ENCODE results near the gene TENT5A. TPM values are rescaled to one million over a fixed set of nuclear protein-coding genes. Genes with fewer than 3 reads are reported as not detected.

TENT5A gene
- total RNA-seq, 4 donors from 2014 or later, result 3.9 to 9.9 (median 7.4) TPM

DNA sequence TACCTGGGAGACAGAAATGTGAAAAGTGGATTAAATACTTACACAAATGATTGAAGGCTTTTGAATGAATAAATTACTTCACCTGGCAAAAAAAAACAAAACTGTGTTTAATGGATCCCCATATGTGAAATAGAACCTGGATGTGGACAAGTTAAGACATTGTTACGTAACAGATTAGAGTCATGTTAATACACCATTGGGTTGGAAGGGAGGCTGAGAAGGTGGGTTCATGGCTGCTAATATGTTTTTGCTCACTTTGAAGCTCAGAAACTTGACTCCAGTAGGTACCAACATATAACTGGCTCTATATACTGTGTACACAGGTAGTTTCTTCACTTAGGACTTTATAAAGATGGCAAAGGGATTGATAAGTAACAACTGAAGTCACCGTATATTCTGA, 21.4 kb upstream of the TENT5A start:
- Histone ChIP-seq H3K36me3 (no peaks in the 10 kb centered on the region), H3K27me3 (no peaks in the 10 kb centered on the region), H3K9me3 (no peaks in the 10 kb centered on the region), H3K4me3 (no peak overlapping the region), H3K27ac (no peak overlapping the region), H3K4me1 (no peaks in the 10 kb centered on the region)
- WGBS, 2 donors, result 94 to 96% methylated on average over 2 of the region's 2 CpGs
- no peak for DNase-seq
- intact Hi-C loops (cut with DNase I), result no loop called here
- TF ChIP-seq, protein P1, sequence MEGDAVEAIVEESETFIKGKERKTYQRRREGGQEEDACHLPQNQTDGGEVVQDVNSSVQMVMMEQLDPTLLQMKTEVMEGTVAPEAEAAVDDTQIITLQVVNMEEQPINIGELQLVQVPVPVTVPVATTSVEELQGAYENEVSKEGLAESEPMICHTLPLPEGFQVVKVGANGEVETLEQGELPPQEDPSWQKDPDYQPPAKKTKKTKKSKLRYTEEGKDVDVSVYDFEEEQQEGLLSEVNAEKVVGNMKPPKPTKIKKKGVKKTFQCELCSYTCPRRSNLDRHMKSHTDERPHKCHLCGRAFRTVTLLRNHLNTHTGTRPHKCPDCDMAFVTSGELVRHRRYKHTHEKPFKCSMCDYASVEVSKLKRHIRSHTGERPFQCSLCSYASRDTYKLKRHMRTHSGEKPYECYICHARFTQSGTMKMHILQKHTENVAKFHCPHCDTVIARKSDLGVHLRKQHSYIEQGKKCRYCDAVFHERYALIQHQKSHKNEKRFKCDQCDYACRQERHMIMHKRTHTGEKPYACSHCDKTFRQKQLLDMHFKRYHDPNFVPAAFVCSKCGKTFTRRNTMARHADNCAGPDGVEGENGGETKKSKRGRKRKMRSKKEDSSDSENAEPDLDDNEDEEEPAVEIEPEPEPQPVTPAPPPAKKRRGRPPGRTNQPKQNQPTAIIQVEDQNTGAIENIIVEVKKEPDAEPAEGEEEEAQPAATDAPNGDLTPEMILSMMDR (IDR thresholded peaks at IDR 0.05), result no peak
- no peak for TF ChIP-seq POLR2A (IDR thresholded peaks at IDR 0.05)

DNA sequence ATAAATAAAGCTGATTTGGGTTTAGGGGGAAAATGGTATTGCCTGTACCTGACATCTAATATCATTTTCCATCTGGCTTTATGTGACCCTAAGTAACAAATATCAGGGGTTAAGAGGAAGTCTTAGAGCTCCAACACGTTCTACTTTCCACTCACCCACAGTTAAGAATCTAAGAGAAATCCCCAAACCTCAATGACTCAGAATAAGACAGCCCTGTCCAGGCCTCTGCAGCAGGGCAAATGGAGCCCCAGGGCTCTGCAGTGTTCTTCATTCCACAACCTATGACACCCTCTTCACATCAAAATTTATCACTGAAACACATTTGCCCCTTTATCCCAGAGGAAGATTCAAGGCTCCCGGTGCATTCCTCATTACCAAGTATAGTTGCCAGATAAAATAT, 20.3 kb upstream of the TENT5A start:
- Histone ChIP-seq H3K4me3 (no peak overlapping the region), H3K27me3 (no peaks in the 10 kb centered on the region), H3K9me3 (no peaks in the 10 kb centered on the region), H3K4me1 (no peaks in the 10 kb centered on the region), H3K27ac (no peak overlapping the region), H3K36me3 (no peaks in the 10 kb centered on the region)
- intact Hi-C loops (cut with DNase I), result no loop called here
- WGBS, 2 donors, result 46 to 56% methylated on average over 2 of the region's 2 CpGs
- no peak for TF ChIP-seq POLR2A (IDR thresholded peaks at IDR 0.05)
- TF ChIP-seq, protein P1 (IDR thresholded peaks at IDR 0.05), result no peak
- DNase-seq, result no peak

- no peak overlapping the region for H3K27ac ChIP-seq
- DNase-seq, result no peak
- TF ChIP-seq POLR2A (IDR thresholded peaks at IDR 0.05), result no peak
- TF ChIP-seq, protein P1 (IDR thresholded peaks at IDR 0.05), result no peak
- H3K4me3 ChIP-seq, result no peak overlapping the region
- 47 to 76% methylated on average over 1 of the region's 1 CpG for WGBS, 2 donors
- intact Hi-C loops (cut with DNase I), result no loop called here
- H3K36me3 ChIP-seq, result no peaks in the 10 kb centered on the region
- H3K9me3 ChIP-seq, result no peaks in the 10 kb centered on the region
- peaks cover 0 to 12% (median 0%) of the 10 kb centered on the region in 3 donors for H3K4me1 ChIP-seq
- no peaks in the 10 kb centered on the region for H3K27me3 ChIP-seq
Measured at GRCh38 chr6:81771097-81771496, 18.6 kb upstream of the TENT5A start.

DNA sequence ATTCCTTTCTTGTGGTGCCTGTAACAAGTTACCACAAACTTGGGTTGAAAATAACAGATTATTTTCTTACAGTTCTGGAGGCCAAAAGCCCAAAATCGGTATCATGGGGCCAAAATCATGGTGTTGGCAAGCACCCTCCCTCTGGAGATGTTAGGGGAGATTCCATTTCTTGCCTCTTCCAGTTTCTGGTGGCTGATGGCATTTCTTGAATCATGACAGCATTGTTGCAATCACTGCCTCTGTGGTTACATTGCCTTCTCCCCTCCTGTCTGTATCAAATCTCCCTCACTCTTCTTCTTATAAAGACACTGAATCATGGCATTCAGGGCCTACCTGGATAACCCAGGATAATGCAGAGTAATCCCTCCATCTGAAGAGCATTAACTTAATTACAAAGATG, 17.9 kb upstream of the TENT5A start:
- H3K9me3 ChIP-seq, result no peaks in the 10 kb centered on the region
- no peaks in the 10 kb centered on the region for H3K36me3 ChIP-seq
- H3K27me3 ChIP-seq, result no peaks in the 10 kb centered on the region
- no peak for DNase-seq
- no peak overlapping the region for H3K27ac ChIP-seq
- TF ChIP-seq POLR2A (IDR thresholded peaks at IDR 0.05), result no peak
- H3K4me3 ChIP-seq, result no peak overlapping the region
- intact Hi-C loops (cut with DNase I), result no loop called here
- peaks cover 0 to 12% (median 0%) of the 10 kb centered on the region in 3 donors for H3K4me1 ChIP-seq
- 68 to 88% methylated on average over 1 of the region's 1 CpG for WGBS, 2 donors

- Histone ChIP-seq H3K36me3 (no peaks in the 10 kb centered on the region), H3K9me3 (no peaks in the 10 kb centered on the region), H3K4me3 (no peak overlapping the region), H3K27ac (no peak overlapping the region), H3K27me3 (no peaks in the 10 kb centered on the region), H3K4me1 (peaks cover 0 to 12% (median 0%) of the 10 kb centered on the region in 3 donors)
- TF ChIP-seq POLR2A (IDR thresholded peaks at IDR 0.05), result no peak
- TF ChIP-seq, protein P1 (IDR thresholded peaks at IDR 0.05), result no peak
- intact Hi-C loops (cut with DNase I), result no loop called here
- no peak for DNase-seq
- WGBS, 2 donors, result 38 to 42% methylated on average over 1 of the region's 1 CpG
Measured at GRCh38 chr6:81769824-81770223, 17.3 kb upstream of the TENT5A start.

All from esophagus squamous epithelium (tissue), 5 donors.